H9 (cell line): Measurements from ENCODE around the gene MTMR3. TPM values are rescaled to one million over a fixed set of nuclear protein-coding genes. Genes with fewer than 3 reads are reported as not detected.

Source experiments
- DNase-seq: peaks from one replicate; pipeline ENCODE4 v3.0.0-alpha.2; 2017
- H2AFZ ChIP-seq: one replicate; pipeline ENCODE4 v1.6.1; 2013; ENCODE audit warnings: mild to moderate bottlenecking, low read length, control low read depth, moderate library complexity
- H2AK5ac ChIP-seq: 2 replicates; pipeline ENCODE4 v1.6.1; 2013; ENCODE audit warnings: low read length, control low read depth, mixed read lengths; ENCODE audit not compliant: insufficient read length
- H2BK120ac ChIP-seq: one replicate; pipeline ENCODE4 v1.6.1; 2013; ENCODE audit warnings: low read depth, mild to moderate bottlenecking, low read length, control low read depth, inconsistent platforms; ENCODE audit not compliant: poor library complexity, severe bottlenecking
- H2BK12ac ChIP-seq: 2 replicates; pipeline ENCODE4 v1.6.1; 2013; ENCODE audit warnings: low read length, control low read depth, mixed read lengths, low read depth; ENCODE audit not compliant: insufficient read length
- H2BK15ac ChIP-seq: 2 replicates; pipeline ENCODE4 v1.6.1; 2013; ENCODE audit warnings: low read depth, low read length, control low read depth
- H2BK20ac ChIP-seq: one replicate; pipeline ENCODE4 v1.6.1; 2013; ENCODE audit warnings: low read depth, mild to moderate bottlenecking, low read length, control low read depth, inconsistent platforms; ENCODE audit not compliant: poor library complexity, severe bottlenecking
- H2BK5ac ChIP-seq: 2 replicates; pipeline ENCODE4 v1.6.1; 2013; ENCODE audit warnings: low read length, control low read depth, mixed read lengths; ENCODE audit not compliant: insufficient read length
- H3K14ac ChIP-seq: 2 replicates; pipeline ENCODE4 v1.6.1; 2013; ENCODE audit warnings: low read length, control low read depth; ENCODE audit not compliant: insufficient read depth
- H3K18ac ChIP-seq: 2 replicates; pipeline ENCODE4 v1.6.1; 2013; ENCODE audit warnings: low read depth, mild to moderate bottlenecking, mixed read lengths, low read length, control low read depth; ENCODE audit not compliant: insufficient read length
- H3K23ac ChIP-seq: 2 replicates; pipeline ENCODE4 v1.6.1; 2013; ENCODE audit warnings: low read length, control low read depth, mixed read lengths, low read depth; ENCODE audit not compliant: insufficient read length
- H3K23me2 ChIP-seq: 2 replicates; pipeline ENCODE4 v1.6.1; 2013; ENCODE audit warnings: low read depth, mild to moderate bottlenecking, mixed read lengths, low read length, control low read depth; ENCODE audit not compliant: insufficient read length, poor library complexity, severe bottlenecking
- H3K27ac ChIP-seq: 2 replicates; pipeline ENCODE4 v1.5.1; 2013; ENCODE audit warnings: low read length, control low read depth, mixed read lengths, low read depth; ENCODE audit not compliant: insufficient read length
- H3K27me3 ChIP-seq: 2 replicates; pipeline ENCODE4 v1.6.1; 2013; ENCODE audit warnings: low read length, control low read depth, inconsistent platforms; ENCODE audit not compliant: insufficient read depth
- H3K4ac ChIP-seq: 2 replicates; pipeline ENCODE4 v1.6.1; 2013; ENCODE audit warnings: low read depth, mild to moderate bottlenecking, control low read depth, inconsistent platforms, low read length, moderate library complexity
- H3K4me1 ChIP-seq: 2 replicates; pipeline ENCODE4 v1.6.1; 2013; ENCODE audit warnings: low read length, control low read depth, inconsistent platforms; ENCODE audit not compliant: insufficient read depth
- H3K4me2 ChIP-seq: 2 replicates; pipeline ENCODE4 v1.6.1; 2013; ENCODE audit warnings: low read length, control low read depth, mixed read lengths; ENCODE audit not compliant: insufficient read length, insufficient read depth
- H3K56ac ChIP-seq: 2 replicates; pipeline ENCODE4 v1.6.1; 2013; ENCODE audit warnings: low read depth, mild to moderate bottlenecking, mixed read lengths, low read length, control low read depth; ENCODE audit not compliant: insufficient read length
- H3K79me1 ChIP-seq: 2 replicates; pipeline ENCODE4 v1.6.1; 2013; ENCODE audit warnings: low read depth, mild to moderate bottlenecking, moderate library complexity, low read length, control low read depth, inconsistent platforms; ENCODE audit not compliant: insufficient read depth, poor library complexity, severe bottlenecking
- H3K79me2 ChIP-seq: 2 replicates; pipeline ENCODE4 v1.6.1; 2013; ENCODE audit warnings: low read length, control low read depth, inconsistent platforms; ENCODE audit not compliant: insufficient read depth
- H3K9ac ChIP-seq: 2 replicates; pipeline ENCODE4 v1.6.1; 2013; ENCODE audit warnings: low read length, control low read depth, mixed read lengths; ENCODE audit not compliant: insufficient read length; ENCODE audit errors: extremely low read depth
- H3K9me3 ChIP-seq: one replicate; pipeline ENCODE4 v1.6.1; 2013; ENCODE audit warnings: low read depth, low read length, inconsistent platforms; ENCODE audit not compliant: control insufficient read depth
- H3T11ph ChIP-seq: one replicate; pipeline ENCODE4 v1.6.1; 2013; ENCODE audit warnings: mild to moderate bottlenecking, low read length, control low read depth, inconsistent platforms
- H4K20me1 ChIP-seq: one replicate; pipeline ENCODE4 v1.6.1; 2013; ENCODE audit not compliant: control insufficient read depth, insufficient read length, insufficient read depth
- H4K5ac ChIP-seq: 2 replicates; pipeline ENCODE4 v1.6.1; 2013; ENCODE audit warnings: low read depth, mild to moderate bottlenecking, mixed read lengths, low read length, control low read depth; ENCODE audit not compliant: insufficient read length
- H4K8ac ChIP-seq: replicated peaks from 2 replicates; pipeline ENCODE4 v1.6.1; 2013; ENCODE audit warnings: low read length, control low read depth, mixed read lengths, low read depth; ENCODE audit not compliant: insufficient read length
- H4K91ac ChIP-seq: 2 replicates; pipeline ENCODE4 v1.6.1; 2013; ENCODE audit warnings: low read depth, mild to moderate bottlenecking, moderate library complexity, mixed read lengths, low read length, control low read depth; ENCODE audit not compliant: insufficient read length
- H3K27ac Mint-ChIP-seq, 3 experiments: 2 replicates in 2 of 3; 3 replicates in 1 of 3; pipeline ENCODE4 v1.8.0; 2020 to 2021; ENCODE audit warnings: mixed read lengths in 3 of 3, mild to moderate bottlenecking in 1 of 3, moderate library complexity in 1 of 3
- H3K27me3 Mint-ChIP-seq: 2 replicates; pipeline ENCODE4 v1.8.0; 2021; ENCODE audit warnings: low read depth, mild to moderate bottlenecking, moderate library complexity, mixed read lengths
- H3K36me3 Mint-ChIP-seq, 3 experiments: 2 replicates in 2 of 3; 3 replicates in 1 of 3; pipeline ENCODE4 v1.8.0; 2020 to 2021; ENCODE audit warnings: low read depth in 3 of 3, mixed read lengths in 3 of 3; ENCODE audit not compliant: insufficient read depth in 1 of 3
- H3K4me1 Mint-ChIP-seq, 2 experiments: 2 replicates each; pipeline ENCODE4 v1.8.0; 2020; ENCODE audit warnings: mixed read lengths in 2 of 2
- H3K4me3 Mint-ChIP-seq, 2 experiments: 2 replicates in 1 of 2; 3 replicates in 1 of 2; pipeline ENCODE4 v1.8.0; 2020 to 2021; ENCODE audit warnings: mild to moderate bottlenecking in 2 of 2, mixed read lengths in 2 of 2, moderate library complexity in 1 of 2
- H3K9me3 Mint-ChIP-seq, 2 experiments: 2 replicates in 1 of 2; 3 replicates in 1 of 2; pipeline ENCODE4 v1.8.0; 2020; ENCODE audit warnings: mild to moderate bottlenecking in 2 of 2, mixed read lengths in 2 of 2, moderate library complexity in 1 of 2
- CTCF ChIP-seq: fragments of 200-600 bp; sonication (generic); conservative IDR thresholded peaks from 3 replicates; pipeline ENCODE4 v1.8.0; 2021; ENCODE audit warnings: antibody characterized with exemption, mild to moderate bottlenecking
- WGBS: extraction: QIAGEN DNeasy Blood & Tissue Kit; methylation state at CpG from one replicate; pipeline ENCODE4 v1.1.7; 2013; ENCODE audit warnings: missing lambda C conversion rate, low lambda C conversion rate, mixed read lengths; ENCODE audit not compliant: insufficient read length; ENCODE audit errors: extremely low coverage; 5-methylcytosine and 5-hydroxymethylcytosine counted together
- microRNA-seq: library from miRNA; unstranded; fragments of <30 nt; microRNA quantifications from one replicate; pipeline ENCODE4, GENCODE V29; 2020; ENCODE audit warnings: borderline microRNAs expressed
- total RNA-seq: library from RNA; stranded (reverse); gene quantifications from 2 replicates; pipeline ENCODE4 v1.2.1, GENCODE V29; 2021

Gene MTMR3
- total RNA-seq, 1 experiment from 2014 or later = 19.8 TPM

- Mint-ChIP-seq H3K36me3 (no peaks in the 10 kb centered on the region; a peak in 1 of 7 replicates), H3K4me1 (peaks cover 16 to 18% of the 10 kb centered on the region in 2 experiments), H3K4me3 (peak within 1 kb of the TSS; percentile 5 to 58; a peak in 3 of 5 replicates), H3K9me3 (peaks cover 3 to 4% of the 10 kb centered on the region in 2 experiments; a peak in 2 of 5 replicates), H3K27ac (peak within 1 kb of the TSS in 2 of 3 experiments; percentile 19 to 67; a peak in 3 of 7 replicates), H3K27me3 (peaks cover 27% of the 10 kb centered on the region)
- Histone ChIP-seq H2AFZ (no peak within 1 kb of the TSS), H2AK5ac (no peak within 1 kb of the TSS), H2BK5ac (no peak within 1 kb of the TSS), H3K79me2 (no peaks in the 10 kb centered on the region), H3K23ac (no peak within 1 kb of the TSS), H3K27me3 (no peaks in the 10 kb centered on the region), H3T11ph (no peak within 1 kb of the TSS), H4K8ac (no peak within 1 kb of the TSS), H2BK12ac (peak within 1 kb of the TSS; percentile 69), H3K27ac (no peak within 1 kb of the TSS), H3K18ac (peak within 1 kb of the TSS; percentile 84), H4K91ac (no peak within 1 kb of the TSS), H3K4ac (no peak within 1 kb of the TSS), H4K20me1 (no peaks in the 10 kb centered on the region), H2BK120ac (no peak within 1 kb of the TSS), H2BK20ac (no peak within 1 kb of the TSS), H3K4me2 (peak within 1 kb of the TSS; percentile 32), H3K56ac (no peak within 1 kb of the TSS), H3K14ac (peak within 1 kb of the TSS; percentile 71), H3K9me3 (no peaks in the 10 kb centered on the region), H3K23me2 (peaks cover 4% of the 10 kb centered on the region), H2BK15ac (no peak within 1 kb of the TSS), H3K79me1 (no peaks in the 10 kb centered on the region), H3K9ac (no peak within 1 kb of the TSS), H3K4me1 (no peaks in the 10 kb centered on the region), H4K5ac (no peak within 1 kb of the TSS)
- DNase-seq = peak; percentile 98
- no peak for TF ChIP-seq CTCF
- no CpG with 5 or more reads among the region's 53 CpGs for WGBS
These were observed 197.1 kb downstream of the MTMR3 start, which contains the start of gene HORMAD2 for GRCh38 chr22:30079952-30080533. HORMAD2 (plus strand) TSS chr22:30080464; CDS start chr22:30093953, 13,489 bp downstream.

Small RNAs within 50 kb of the gene (microRNA-seq; reads per million reads assigned to microRNA genes)
- gene MIR6818 = not detected

Other genes starting within 250 kb of the MTMR3 start
- gene CABP7, start 163.2 kb upstream of the MTMR3 start, total RNA-seq = 0.81 and 0.83 TPM in 2 replicates
- gene ZMAT5, start 116.2 kb upstream of the MTMR3 start, total RNA-seq = 13.4 and 13.9 TPM in 2 replicates
- 116 and 124 TPM in 2 replicates for gene UQCR10, start 115.8 kb upstream of the MTMR3 start, total RNA-seq
- 46.5 and 48.2 TPM in 2 replicates for gene ASCC2, start 44.9 kb upstream of the MTMR3 start, total RNA-seq
- gene HORMAD2, start 197.3 kb downstream of the MTMR3 start, total RNA-seq = not detected in 2 replicates